IMR-90 (cell line): ENCODE data around the gene PIK3CA. TPM values are rescaled to one million over a fixed set of nuclear protein-coding genes. Genes with fewer than 3 reads are reported as not detected.
A peak's percentile ranks its signal among the peaks of the same experiment; 100 is the strongest.
"Not testable (repeated sequence)": the region's sequence is repeated elsewhere in the genome, so short reads cannot be mapped to it uniquely, and the experiment has no call there.

ENCODE experiments used
- ATAC-seq: fragments of 200-7000 bp; cut with Tn5 transposase; 2 replicates; pipeline ENCODE4 v1.9.1; 2020; ENCODE audit warnings: low read depth, mild to moderate bottlenecking, moderate library complexity
- BruUV-seq: library from RNA; stranded (reverse); fragments of 400-500 nt; replicated peaks from 2 replicates; lab custom pipeline; 2021; lab: Mats Ljungman, UMichigan
- CTCF ChIA-PET: fragments of 300-600 bp; formaldehyde crosslinking; extraction: SDS; loops from one replicate; lab custom pipeline; 2021; ENCODE audit warnings: antibody characterized with exemption; lab: Yijun Ruan, JAX
- POLR2A ChIA-PET: fragments of 300-600 bp; sonication (Branson Sonifier 250); formaldehyde crosslinking; loops from one replicate; lab custom pipeline; 2022; ENCODE audit warnings: antibody characterized with exemption; ENCODE audit not compliant: unreplicated experiment; lab: Charles Lee
- DNase-seq: peaks from one replicate; pipeline ENCODE4 v3.0.0; 2013
- H2AFZ ChIP-seq: replicated peaks from 2 replicates; pipeline ENCODE3; 2013; ENCODE audit warnings: low read length, mild to moderate bottlenecking; ENCODE audit not compliant: poor library complexity
- H2AK5ac ChIP-seq: 2 replicates; pipeline ENCODE4 v1.6.1; 2013; ENCODE audit warnings: low read depth, low read length, inconsistent platforms
- H2AK9ac ChIP-seq: replicated peaks from 2 replicates; pipeline ENCODE3; 2013; ENCODE audit warnings: mild to moderate bottlenecking, low read depth, low read length, moderate library complexity; ENCODE audit not compliant: poor library complexity
- H2BK120ac ChIP-seq: 2 replicates; pipeline ENCODE4 v1.6.1; 2013; ENCODE audit warnings: low read depth, low read length, inconsistent platforms
- H2BK15ac ChIP-seq: 3 replicates; pipeline ENCODE4 v1.6.1; 2013; ENCODE audit warnings: low read depth, low read length, inconsistent platforms
- H2BK20ac ChIP-seq: 2 replicates; pipeline ENCODE4 v1.6.1; 2013; ENCODE audit warnings: low read depth, mild to moderate bottlenecking, inconsistent platforms, low read length, moderate library complexity
- H2BK5ac ChIP-seq: 2 replicates; pipeline ENCODE4 v1.6.1; 2013; ENCODE audit warnings: mild to moderate bottlenecking, low read depth, low read length, inconsistent platforms; ENCODE audit not compliant: poor library complexity, severe bottlenecking
- H3K14ac ChIP-seq: replicated peaks from 2 replicates; pipeline ENCODE4 v1.6.1; 2013; ENCODE audit warnings: low read depth, low read length, inconsistent platforms
- H3K18ac ChIP-seq: 2 replicates; pipeline ENCODE4 v1.6.1; 2013; ENCODE audit warnings: low read depth, low read length, control low read depth
- H3K23ac ChIP-seq: 2 replicates; pipeline ENCODE4 v1.6.1; 2013; ENCODE audit warnings: low read depth, low read length, inconsistent platforms
- H3K27ac ChIP-seq: 2 replicates; pipeline ENCODE4 v1.5.1; 2013; ENCODE audit warnings: mild to moderate bottlenecking, control low read depth, low read length; ENCODE audit not compliant: insufficient read depth
- H3K27me3 ChIP-seq: 2 replicates; pipeline ENCODE4 v1.6.1; 2013; ENCODE audit warnings: low read length; ENCODE audit not compliant: control insufficient read depth, insufficient read depth
- H3K36me3 ChIP-seq: 2 replicates; pipeline ENCODE4 v1.6.1; 2013; ENCODE audit warnings: low read length, mixed read lengths; ENCODE audit not compliant: control insufficient read depth, insufficient read depth
- H3K4ac ChIP-seq: 2 replicates; pipeline ENCODE4 v1.6.1; 2013; ENCODE audit warnings: low read depth, low read length, inconsistent platforms
- H3K4me1 ChIP-seq: 2 replicates; pipeline ENCODE4 v1.6.1; 2013; ENCODE audit warnings: low read length, mixed read lengths; ENCODE audit not compliant: control insufficient read depth, insufficient read depth
- H3K4me2 ChIP-seq: 2 replicates; pipeline ENCODE4 v1.6.1; 2013; ENCODE audit warnings: low read depth, mild to moderate bottlenecking, control low read depth, low read length, moderate library complexity
- H3K4me3 ChIP-seq: 2 replicates; pipeline ENCODE4 v1.5.1; 2013; ENCODE audit warnings: low read depth, mild to moderate bottlenecking, control low read depth, low read length, moderate library complexity; ENCODE audit not compliant: insufficient read depth
- H3K56ac ChIP-seq: 2 replicates; pipeline ENCODE4 v1.6.1; 2013; ENCODE audit warnings: low read length, inconsistent platforms; ENCODE audit not compliant: insufficient read depth; ENCODE audit errors: extremely low read depth
- H3K79me1 ChIP-seq, 2 experiments: 2 replicates each; pipeline ENCODE4 v1.6.1; 2013; ENCODE audit warnings: low read length in 2 of 2, inconsistent platforms in 1 of 2, low read depth in 1 of 2
- H3K9ac ChIP-seq: 2 replicates; pipeline ENCODE4 v1.6.1; 2013; ENCODE audit warnings: low read depth, low read length, control low read depth
- H3K9me1 ChIP-seq: 2 replicates; pipeline ENCODE4 v1.6.1; 2013; ENCODE audit warnings: low read length, inconsistent platforms; ENCODE audit not compliant: insufficient read depth
- H3K9me3 ChIP-seq: 2 replicates; pipeline ENCODE4 v1.6.1; 2013; ENCODE audit warnings: low read length; ENCODE audit not compliant: control insufficient read depth, insufficient read depth
- H4K20me1 ChIP-seq: 2 replicates; pipeline ENCODE4 v1.6.1; 2013; ENCODE audit warnings: low read length, inconsistent platforms; ENCODE audit not compliant: insufficient read depth
- H4K5ac ChIP-seq: 2 replicates; pipeline ENCODE4 v1.6.1; 2013; ENCODE audit warnings: mild to moderate bottlenecking, low read depth, low read length, control low read depth
- H4K8ac ChIP-seq, 2 experiments: 2 replicates each; pipeline ENCODE4 v1.6.1; 2013; ENCODE audit warnings: low read depth in 2 of 2, low read length in 2 of 2, control low read depth in 1 of 2, inconsistent platforms in 1 of 2
- H4K91ac ChIP-seq: 2 replicates; pipeline ENCODE4 v1.6.1; 2013; ENCODE audit warnings: low read depth, low read length, inconsistent platforms; ENCODE audit not compliant: insufficient read depth
- BHLHE40 ChIP-seq: fragments of 150-350 bp; IDR thresholded peaks from 2 replicates; pipeline ENCODE4 v1.6.1; 2016; ENCODE audit warnings: mild to moderate bottlenecking, low read depth, low read length
- CTCF ChIP-seq: conservative IDR thresholded peaks from 2 replicates; pipeline ENCODE4 v1.5.1; 2012; ENCODE audit warnings: mild to moderate bottlenecking, low read depth, low read length, improper control_type of control experiment
- MAFK ChIP-seq: IDR thresholded peaks from 2 replicates; pipeline ENCODE4 v1.6.1; 2012; ENCODE audit warnings: low read depth, low read length, improper control_type of control experiment
- NFE2L2 ChIP-seq: fragments of 150-350 bp; IDR thresholded peaks from 2 replicates; pipeline ENCODE4 v1.6.1; 2016; ENCODE audit warnings: low read depth, mild to moderate bottlenecking, low read length
- RAD21 ChIP-seq: IDR thresholded peaks from 2 replicates; pipeline ENCODE4 v1.6.1; 2012; ENCODE audit warnings: low read length, improper control_type of control experiment
- RFX5 ChIP-seq: IDR thresholded peaks from 2 replicates; pipeline ENCODE4 v1.8.0; 2012; ENCODE audit warnings: low read depth, mild to moderate bottlenecking, low read length, moderate library complexity
- SMC3 ChIP-seq: fragments of 150-350 bp; IDR thresholded peaks from 2 replicates; pipeline ENCODE4 v1.6.1; 2016; ENCODE audit warnings: low read depth, mild to moderate bottlenecking, antibody characterized with exemption, low read length, moderate library complexity
- WGBS, 2 experiments: methylation state at CpG; one replicate each; pipeline versions ENCODE4 v1.1.5 to v1.1.7; 2013; ENCODE audit warnings: missing lambda C conversion rate in 2 of 2; ENCODE audit not compliant: insufficient read length in 1 of 2; ENCODE audit errors: extremely low coverage in 2 of 2; 5-methylcytosine and 5-hydroxymethylcytosine counted together
- dilution Hi-C: fragments of 300-500 bp; cut with HindIII; formaldehyde crosslinking; loops from one replicate; pipeline ENCODE4 v1.14.3; 2018; ENCODE audit warnings: low sequenced_read_pairs; ENCODE audit not compliant: unreplicated experiment
- in situ Hi-C: fragments of 300-500 bp; cut with MboI; formaldehyde crosslinking; loops from 3 replicates; pipeline ENCODE4 v1.14.3; 2019; ENCODE audit warnings: low sequenced_read_pairs, inconsistent platforms, mixed read lengths
- intact Hi-C: fragments of 100-400 bp; cut with micrococcal nuclease; formaldehyde crosslinking; loops from 2 replicates; pipeline ENCODE4 v1.10.0; 2022
- polyA plus RNA-seq, 3 experiments: library from polyadenylated mRNA; depleted of rRNA; stranded (reverse); fragments of >200 nt; gene quantifications; 2 replicates each; pipeline ENCODE4 v1.2.3, GENCODE V29; 2012; ENCODE audit warnings: low replicate concordance in 1 of 3
- total RNA-seq: library from RNA; depleted of rRNA; stranded (reverse); fragments of >200 nt; gene quantifications from 2 replicates; pipeline ENCODE4 v1.2.3, GENCODE V29; 2012

Gene PIK3CA
- total and polyA plus RNA-seq, 2 of the 4 experiments (the other 2 are of a cell fraction), result 5.7 to 22.4 TPM

GRCh38 chr3:179272385-179272784, 124.2 kb downstream of the PIK3CA start:
- Histone ChIP-seq H3K9ac (no peak overlapping the region), H3K4ac (no peak overlapping the region), H4K91ac (no peak overlapping the region), H3K79me1 (no peaks in the 10 kb centered on the region), H3K27ac (no peak overlapping the region), H2AK9ac (no peak overlapping the region), H3K27me3 (0 out of 2 replicates have a peak, but pooled peaks cover 1% of the 10 kb centered on the region), H3K4me3 (no peak overlapping the region; the same call in 1 of the 2 replicates), H3K23ac (no peak overlapping the region), H2AFZ (no peak overlapping the region), H4K20me1 (no peaks in the 10 kb centered on the region), H3K18ac (no peak overlapping the region), H4K5ac (no peak overlapping the region), H3K56ac (no peak overlapping the region), H2BK20ac (no peak overlapping the region), H3K36me3 (no peaks in the 10 kb centered on the region), H4K8ac (no peak overlapping the region), H3K4me2 (no peak overlapping the region), H3K14ac (no peak overlapping the region), H3K9me1 (no peaks in the 10 kb centered on the region), H2BK120ac (no peak overlapping the region), H3K4me1 (peaks cover 2% of the 10 kb centered on the region; the same call in 1 of the 2 replicates), H3K9me3 (no peaks in the 10 kb centered on the region), H2AK5ac (no peak overlapping the region), H2BK15ac (no peak overlapping the region), H2BK5ac (no peak overlapping the region)
- dilution Hi-C loops (no loop called here), in situ Hi-C loops (no loop called here), intact Hi-C loops (loop anchor here (10.0 kb wide), 1 partner anchor 848 kb away; no protein-coding TSS in a partner anchor)
- TF ChIP-seq RAD21, result peak; percentile 42
- peak; percentile 38; the same call in 1 of the 2 replicates for TF ChIP-seq SMC3
- TF ChIP-seq CTCF, result peak; percentile 38
- no peak for TF ChIP-seq BHLHE40
- TF ChIP-seq MAFK, result no peak
- no peak for TF ChIP-seq RFX5
- TF ChIP-seq NFE2L2, result no peak
- no TSS peak for BruUV-seq
- DNase-seq, result peak; percentile 8
- no peak for ATAC-seq
- WGBS, 2 experiments, result no CpG with 5 or more reads among the region's 3 CpGs
- ChIA-PET CTCF (interaction anchor here (0.6 to 1.4 kb wide), 3 partner anchors 8 to 16 kb away, joined by 3 to 4 read pairs (median 3); no protein-coding TSS in a partner anchor), POLR2A (interaction anchor here (0.5 kb wide), 1 partner anchor 40 kb away, joined by 3 read pairs; no protein-coding TSS in a partner anchor)

GRCh38 chr3:179274434-179274833, 126.3 kb downstream of the PIK3CA start:
- H3K27me3 ChIP-seq, H2AK9ac ChIP-seq, H2BK120ac ChIP-seq, H3K36me3 ChIP-seq, BruUV-seq, H3K23ac ChIP-seq, H4K5ac ChIP-seq, H4K8ac ChIP-seq, H3K14ac ChIP-seq, H3K9ac ChIP-seq, H3K4me2 ChIP-seq, H4K20me1 ChIP-seq, H2AK5ac ChIP-seq, in situ Hi-C loops, H3K79me1 ChIP-seq, ATAC-seq, POLR2A ChIA-PET, H2BK15ac ChIP-seq, H2BK20ac ChIP-seq, H3K4me3 ChIP-seq, H3K4ac ChIP-seq, H2BK5ac ChIP-seq, H3K4me1 ChIP-seq, H3K27ac ChIP-seq, H3K9me1 ChIP-seq, H4K91ac ChIP-seq, H3K9me3 ChIP-seq, dilution Hi-C loops, DNase-seq, H3K56ac ChIP-seq, H2AFZ ChIP-seq, H3K18ac ChIP-seq: not testable (repeated sequence)
- no CpG with 5 or more reads among the region's 2 CpGs for WGBS, 2 experiments
- CTCF ChIA-PET, result interaction anchor here (0.6 kb wide), 2 partner anchors 42 to 429 kb away, joined by 6 to 8 read pairs; no protein-coding TSS in a partner anchor
- intact Hi-C loops, result loop anchor here (10.0 kb wide), 1 partner anchor 850 kb away; no protein-coding TSS in a partner anchor
